HepG2 (cell line): ENCODE results near the gene CDX1. TPM values are rescaled to one million over a fixed set of nuclear protein-coding genes. Genes with fewer than 3 reads are reported as not detected.
A peak's percentile ranks its signal among the peaks of the same experiment; 100 is the strongest.

Source experiments
- ATF3 ChIP-seq: sonication (generic); formaldehyde crosslinking; IDR thresholded peaks from 2 replicates; pipeline ENCODE4 v1.4.0; 2020; ENCODE audit warnings: missing genetic modification reagents
- ATM ChIP-seq: fragments of 450-650 bp; IDR thresholded peaks from 2 replicates; pipeline ENCODE4 v1.7.1; 2017; ENCODE audit warnings: mild to moderate bottlenecking, borderline replicate concordance
- E2F5 ChIP-seq: sonication (generic); formaldehyde crosslinking; conservative IDR thresholded peaks from 2 replicates; pipeline ENCODE4 v1.4.0; 2020; ENCODE audit warnings: missing genetic modification reagents
- EED ChIP-seq: sonication (generic); formaldehyde crosslinking; IDR thresholded peaks from 2 replicates; pipeline ENCODE4 v1.5.0; 2020; ENCODE audit warnings: mild to moderate bottlenecking, missing genetic modification reagents
- KLF15 ChIP-seq: sonication (generic); formaldehyde crosslinking; IDR thresholded peaks from 2 replicates; pipeline ENCODE4 v1.8.1; 2023; ENCODE audit warnings: borderline replicate concordance, mild to moderate bottlenecking, inconsistent platforms, missing genetic modification reagents, mixed read lengths
- NFYC ChIP-seq: IDR thresholded peaks from 2 replicates; pipeline ENCODE4 v1.6.1; 2016; ENCODE audit warnings: missing genetic modification reagents, missing compliant biosample characterization
- PAXIP1 ChIP-seq: sonication (generic); formaldehyde crosslinking; conservative IDR thresholded peaks from 2 replicates; pipeline ENCODE4 v1.4.0; 2020; ENCODE audit warnings: mild to moderate bottlenecking, missing genetic modification reagents, moderate library complexity
- PRPF4 ChIP-seq: fragments of 200-400 bp; formaldehyde crosslinking; IDR thresholded peaks from 2 replicates; pipeline ENCODE4 v1.6.1; 2016; ENCODE audit warnings: low read length, low read depth; ENCODE audit not compliant: poor library complexity, severe bottlenecking
- REPIN1 ChIP-seq: sonication (generic); formaldehyde crosslinking; IDR thresholded peaks from 2 replicates; pipeline ENCODE4 v1.8.0; 2022; ENCODE audit warnings: missing genetic modification reagents, low read depth, mild to moderate bottlenecking, borderline replicate concordance
- TARDBP ChIP-seq: sonication (generic); formaldehyde crosslinking; IDR thresholded peaks from 2 replicates; pipeline ENCODE4 v1.8.0; 2022; ENCODE audit warnings: mild to moderate bottlenecking, missing genetic modification reagents
- TCF7L2 ChIP-seq: IDR thresholded peaks from 2 replicates; pipeline ENCODE4 v1.6.1; 2011; ENCODE audit warnings: mild to moderate bottlenecking, low read depth, low read length, moderate library complexity
- TRIM24 ChIP-seq: sonication (generic); formaldehyde crosslinking; IDR thresholded peaks from 2 replicates; pipeline ENCODE4 v1.8.0; 2022; ENCODE audit warnings: mild to moderate bottlenecking, missing genetic modification reagents
- YY1 ChIP-seq: IDR thresholded peaks from 2 replicates; pipeline ENCODE4 v1.6.1; 2011; ENCODE audit warnings: low read length, low read depth, moderate library complexity, mild to moderate bottlenecking; ENCODE audit not compliant: insufficient read depth, insufficient replicate concordance
- ZMYM3 ChIP-seq: sonication (generic); formaldehyde crosslinking; IDR thresholded peaks from 2 replicates; pipeline ENCODE4 v1.5.1; 2020; ENCODE audit warnings: mild to moderate bottlenecking, missing genetic modification reagents
- ZNF230 ChIP-seq: sonication (generic); formaldehyde crosslinking; IDR thresholded peaks from 2 replicates; pipeline ENCODE4 v1.4.0; 2020; ENCODE audit warnings: mild to moderate bottlenecking, missing genetic modification reagents
- ZNF329 ChIP-seq: sonication (generic); formaldehyde crosslinking; IDR thresholded peaks from 2 replicates; pipeline ENCODE4 v1.9.0; 2021; ENCODE audit warnings: low read depth, mild to moderate bottlenecking, missing genetic modification reagents
- ZNF546 ChIP-seq: sonication (generic); formaldehyde crosslinking; conservative IDR thresholded peaks from 2 replicates; pipeline ENCODE4 v1.8.1; 2023; ENCODE audit warnings: mild to moderate bottlenecking, missing genetic modification reagents
- ZNF644 ChIP-seq: IDR thresholded peaks from 2 replicates; pipeline ENCODE4 v1.6.1; 2016; ENCODE audit warnings: low read depth
- ZNF670 ChIP-seq: sonication (generic); formaldehyde crosslinking; IDR thresholded peaks from 2 replicates; pipeline ENCODE4 v1.8.0; 2022; ENCODE audit warnings: mild to moderate bottlenecking, missing genetic modification reagents, borderline replicate concordance
- polyA plus RNA-seq, 8 experiments: library from polyadenylated mRNA; depleted of rRNA in 3 of 8; stranded (reverse) in 7 of 8; unstranded in 1 of 8; fragments of >200 nt; fragmentation: Illumina TruSeq in 4 of 8; extraction: Trizol in 4 of 8; gene quantifications; 2 replicates each; pipeline versions ENCODE4 v1.2.1 to v1.2.3, GENCODE V29; 2011 to 2016; ENCODE audit warnings: low read depth in 4 of 8, missing spikeins in 1 of 8, mixed read lengths in 1 of 8; ENCODE audit not compliant: insufficient read depth in 1 of 8
- total RNA-seq, 5 experiments: library from RNA; depleted of rRNA; stranded (reverse); fragments of >200 nt; fragmentation: Illumina TruSeq; extraction: Trizol; gene quantifications; 2 replicates each; pipeline ENCODE4 v1.2.3, GENCODE V29; 2016; ENCODE audit warnings: low read depth in 1 of 5
- TF ChIP-seq, protein P1 (sequence below): sonication (generic); formaldehyde crosslinking; IDR thresholded peaks from 2 replicates; pipeline ENCODE4 v1.8.0; 2023; ENCODE audit warnings: mild to moderate bottlenecking, missing genetic modification reagents
- TF ChIP-seq, protein P2 (sequence below): sonication (generic); formaldehyde crosslinking; IDR thresholded peaks from 2 replicates; pipeline ENCODE4 v1.5.1; 2020; ENCODE audit warnings: missing genetic modification reagents, mild to moderate bottlenecking, borderline replicate concordance

Gene CDX1
- total and polyA plus RNA-seq, 2 of the 13 experiments (the other 11 are each of a cell fraction or from before 2014, with no cell fraction given), result not detected

DNA sequence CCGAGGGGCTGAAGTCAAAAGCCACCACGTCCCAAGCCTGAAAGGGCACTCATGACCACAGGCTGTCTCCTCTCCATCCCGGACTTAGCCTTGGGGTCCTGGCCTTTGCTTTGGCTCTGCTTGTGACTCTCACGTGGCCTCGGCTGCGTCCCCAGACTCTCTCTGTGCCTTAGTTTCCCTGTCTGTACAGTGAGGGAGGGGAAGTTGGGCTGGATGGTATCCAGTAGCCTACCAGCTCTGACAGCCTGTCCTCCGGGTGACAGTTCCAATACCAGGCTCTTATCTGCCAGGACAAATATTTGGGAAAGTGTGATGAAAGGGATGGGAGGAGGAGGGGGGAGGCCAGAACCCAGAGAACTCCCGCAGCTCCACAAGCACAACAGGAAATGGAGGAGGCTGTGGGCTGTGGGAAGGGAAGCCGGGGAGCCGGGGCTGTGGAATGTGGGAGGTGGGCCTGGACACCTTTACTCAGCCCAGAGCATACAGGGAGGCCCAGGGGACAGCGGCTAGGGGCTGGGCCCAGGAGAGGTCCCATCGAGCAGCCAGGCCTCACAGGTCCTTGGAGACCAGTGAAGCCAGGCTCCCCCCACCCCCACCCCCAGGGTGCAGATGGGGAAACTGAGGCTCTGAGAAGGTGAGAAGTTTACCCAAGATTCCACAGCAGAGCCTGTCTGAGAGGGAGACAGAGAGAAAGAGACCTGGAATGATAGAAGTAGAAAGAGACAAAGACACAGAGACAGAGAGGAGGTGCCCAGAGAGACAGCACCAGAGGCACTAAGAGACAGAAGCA lies 29.2 kb upstream of the CDX1 start (continued):
- no peak for TF ChIP-seq ZNF329 (CRISPR knock-in tag)
- TF ChIP-seq, protein P1, sequence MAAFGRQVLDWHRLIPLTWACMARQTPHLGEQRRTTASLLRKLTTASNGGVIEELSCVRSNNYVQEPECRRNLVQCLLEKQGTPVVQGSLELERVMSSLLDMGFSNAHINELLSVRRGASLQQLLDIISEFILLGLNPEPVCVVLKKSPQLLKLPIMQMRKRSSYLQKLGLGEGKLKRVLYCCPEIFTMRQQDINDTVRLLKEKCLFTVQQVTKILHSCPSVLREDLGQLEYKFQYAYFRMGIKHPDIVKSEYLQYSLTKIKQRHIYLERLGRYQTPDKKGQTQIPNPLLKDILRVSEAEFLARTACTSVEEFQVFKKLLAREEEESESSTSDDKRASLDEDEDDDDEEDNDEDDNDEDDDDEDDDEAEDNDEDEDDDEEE (CRISPR knock-in tag), result no peak; the same call in 1 of the 2 replicates
- peak; percentile 38; the same call in 1 of the 2 replicates for TF ChIP-seq ZNF644 (CRISPR knock-in tag)
- TF ChIP-seq ZNF230 (CRISPR knock-in tag), result no peak
- no peak for TF ChIP-seq EED
- peak; percentile 40; the same call in 1 of the 2 replicates for TF ChIP-seq ZNF670 (CRISPR knock-in tag)
- TF ChIP-seq ZNF546, result 0 out of 2 replicates have a peak, but pooled peaks have one; percentile 6
- no peak for TF ChIP-seq KLF15 (CRISPR knock-in tag)
- no peak for TF ChIP-seq E2F5 (CRISPR knock-in tag)
- peak; percentile 86 for TF ChIP-seq TARDBP (CRISPR knock-in tag)
- TF ChIP-seq NFYC (CRISPR knock-in tag), result no peak
- no peak for TF ChIP-seq ATM
- peak; percentile 69; the same call in 1 of the 2 replicates for TF ChIP-seq TRIM24 (CRISPR knock-in tag)
- TF ChIP-seq ATF3, result peak; percentile 84
- 0 out of 2 replicates have a peak, but pooled peaks have one; percentile 77 for TF ChIP-seq REPIN1 (CRISPR knock-in tag)
- peak; percentile 84; the same call in 1 of the 2 replicates for TF ChIP-seq ZMYM3 (CRISPR knock-in tag)
- peak; percentile 66; the same call in 1 of the 2 replicates for TF ChIP-seq TCF7L2
- TF ChIP-seq PRPF4, result no peak
- TF ChIP-seq, protein P2, sequence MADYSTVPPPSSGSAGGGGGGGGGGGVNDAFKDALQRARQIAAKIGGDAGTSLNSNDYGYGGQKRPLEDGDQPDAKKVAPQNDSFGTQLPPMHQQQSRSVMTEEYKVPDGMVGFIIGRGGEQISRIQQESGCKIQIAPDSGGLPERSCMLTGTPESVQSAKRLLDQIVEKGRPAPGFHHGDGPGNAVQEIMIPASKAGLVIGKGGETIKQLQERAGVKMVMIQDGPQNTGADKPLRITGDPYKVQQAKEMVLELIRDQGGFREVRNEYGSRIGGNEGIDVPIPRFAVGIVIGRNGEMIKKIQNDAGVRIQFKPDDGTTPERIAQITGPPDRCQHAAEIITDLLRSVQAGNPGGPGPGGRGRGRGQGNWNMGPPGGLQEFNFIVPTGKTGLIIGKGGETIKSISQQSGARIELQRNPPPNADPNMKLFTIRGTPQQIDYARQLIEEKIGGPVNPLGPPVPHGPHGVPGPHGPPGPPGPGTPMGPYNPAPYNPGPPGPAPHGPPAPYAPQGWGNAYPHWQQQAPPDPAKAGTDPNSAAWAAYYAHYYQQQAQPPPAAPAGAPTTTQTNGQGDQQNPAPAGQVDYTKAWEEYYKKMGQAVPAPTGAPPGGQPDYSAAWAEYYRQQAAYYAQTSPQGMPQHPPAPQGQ (CRISPR knock-in tag), result peak; percentile 84; the same call in 1 of the 2 replicates
- peak; percentile 98 for TF ChIP-seq PAXIP1
- TF ChIP-seq YY1, result peak; percentile 78
